ENCODE measurements around the gene EXOC3.
A peak's percentile ranks its signal among the peaks of the same experiment; 100 is the strongest.
"Not testable (repeated sequence)": the region's sequence is repeated elsewhere in the genome, so short reads cannot be mapped to it uniquely, and the experiment has no call there.

EXOC3 gene

GRCh38 chr5:442335-443238 lies at the start of gene EXOC3:
Gene EXOC3 (plus strand): TSS chr5:443176. CDS start chr5:446206, 3,030 bp downstream.
- TF ChIP-seq ZNF274 (IDR thresholded peaks at IDR 0.05; ENCODE audit: low read depth, low read length): no peak
- H3K4me3 ChIP-seq (ENCODE audit: low read length): peak within 1 kb of the TSS; percentile 93

GRCh38 chr5:393846-394275 lies 49.1 kb upstream of the EXOC3 start:
- TF ChIP-seq ZNF274 (IDR thresholded peaks at IDR 0.05; ENCODE audit: low read depth, low read length): no peak
- no peak overlapping the region; the same call in 1 of the 2 replicates for H3K4me3 ChIP-seq (ENCODE audit: low read length)

- no peak for TF ChIP-seq ZNF274 (IDR thresholded peaks at IDR 0.05; ENCODE audit: low read depth, low read length)
- H3K4me3 ChIP-seq (ENCODE audit: low read length): no peak overlapping the region
These were observed 48.3 kb upstream of the EXOC3 start for GRCh38 chr5:394671-395155.

- no peak overlapping the region for H3K4me3 ChIP-seq (ENCODE audit: low read length)
- no peak for TF ChIP-seq ZNF274 (IDR thresholded peaks at IDR 0.05; ENCODE audit: low read depth, low read length)
These were observed 47.6 kb upstream of the EXOC3 start for GRCh38 chr5:395156-395920.

GRCh38 chr5:395921-396530 lies 47.0 kb upstream of the EXOC3 start:
- no peak overlapping the region for H3K4me3 ChIP-seq (ENCODE audit: low read length)
- no peak for TF ChIP-seq ZNF274 (IDR thresholded peaks at IDR 0.05; ENCODE audit: low read depth, low read length)

GRCh38 chr5:396531-396961 lies 46.4 kb upstream of the EXOC3 start:
- no peak overlapping the region for H3K4me3 ChIP-seq (ENCODE audit: low read length)
- TF ChIP-seq ZNF274 (IDR thresholded peaks at IDR 0.05; ENCODE audit: low read depth, low read length): no peak

- H3K4me3 ChIP-seq (ENCODE audit: low read length): not testable (repeated sequence)
These were observed 44.9 kb upstream of the EXOC3 start for GRCh38 chr5:398141-398474.

- no peak overlapping the region; the same call in 1 of the 2 replicates for H3K4me3 ChIP-seq (ENCODE audit: low read length)
- TF ChIP-seq ZNF274 (IDR thresholded peaks at IDR 0.05; ENCODE audit: low read depth, low read length): no peak
These were observed 44.3 kb upstream of the EXOC3 start for GRCh38 chr5:398475-399295.

- no peak for TF ChIP-seq ZNF274 (IDR thresholded peaks at IDR 0.05; ENCODE audit: low read depth, low read length)
- H3K4me3 ChIP-seq (ENCODE audit: low read length): peak overlapping the region; percentile 2; the same call in 1 of the 2 replicates
These were observed 43.4 kb upstream of the EXOC3 start for GRCh38 chr5:399296-400281.

- no peak for TF ChIP-seq ZNF274 (IDR thresholded peaks at IDR 0.05; ENCODE audit: low read depth, low read length)
- no peak overlapping the region for H3K4me3 ChIP-seq (ENCODE audit: low read length)
These were observed 42.5 kb upstream of the EXOC3 start for GRCh38 chr5:400282-401145.

- TF ChIP-seq ZNF274 (IDR thresholded peaks at IDR 0.05; ENCODE audit: low read depth, low read length): no peak
- no peak overlapping the region for H3K4me3 ChIP-seq (ENCODE audit: low read length)
These were observed 41.6 kb upstream of the EXOC3 start for GRCh38 chr5:401146-402034.

- not testable (repeated sequence) for H3K4me3 ChIP-seq (ENCODE audit: low read length)
These were observed 40.8 kb upstream of the EXOC3 start for GRCh38 chr5:402219-402614.
